ENCODE results near the gene SLC38A10. TPM values are rescaled to one million over a fixed set of nuclear protein-coding genes. Genes with fewer than 3 reads are reported as not detected.

The SLC38A10 gene
- total and polyA plus RNA-seq, 8 donors, result 72.8 to 190 (median 96.9) TPM

- H3K4me1 ChIP-seq, result no peaks in the 10 kb centered on the region
- no peak for ATAC-seq
- DNase-seq, result no peak
- no peaks in the 10 kb centered on the region for H3K9me3 ChIP-seq
- H3K4me3 ChIP-seq, result no peak overlapping the region
- no peaks in the 10 kb centered on the region for H3K27me3 ChIP-seq
- no peak overlapping the region for H3K27ac ChIP-seq
- H3K36me3 ChIP-seq, result no peaks in the 10 kb centered on the region
- TF ChIP-seq, protein P1, sequence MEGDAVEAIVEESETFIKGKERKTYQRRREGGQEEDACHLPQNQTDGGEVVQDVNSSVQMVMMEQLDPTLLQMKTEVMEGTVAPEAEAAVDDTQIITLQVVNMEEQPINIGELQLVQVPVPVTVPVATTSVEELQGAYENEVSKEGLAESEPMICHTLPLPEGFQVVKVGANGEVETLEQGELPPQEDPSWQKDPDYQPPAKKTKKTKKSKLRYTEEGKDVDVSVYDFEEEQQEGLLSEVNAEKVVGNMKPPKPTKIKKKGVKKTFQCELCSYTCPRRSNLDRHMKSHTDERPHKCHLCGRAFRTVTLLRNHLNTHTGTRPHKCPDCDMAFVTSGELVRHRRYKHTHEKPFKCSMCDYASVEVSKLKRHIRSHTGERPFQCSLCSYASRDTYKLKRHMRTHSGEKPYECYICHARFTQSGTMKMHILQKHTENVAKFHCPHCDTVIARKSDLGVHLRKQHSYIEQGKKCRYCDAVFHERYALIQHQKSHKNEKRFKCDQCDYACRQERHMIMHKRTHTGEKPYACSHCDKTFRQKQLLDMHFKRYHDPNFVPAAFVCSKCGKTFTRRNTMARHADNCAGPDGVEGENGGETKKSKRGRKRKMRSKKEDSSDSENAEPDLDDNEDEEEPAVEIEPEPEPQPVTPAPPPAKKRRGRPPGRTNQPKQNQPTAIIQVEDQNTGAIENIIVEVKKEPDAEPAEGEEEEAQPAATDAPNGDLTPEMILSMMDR (IDR thresholded peaks at IDR 0.05), result no peak
- intact Hi-C loops (cut with DNase I), result no loop called here
- 71 to 73% methylated on average over 17 of the region's 17 CpGs for WGBS, 2 donors
- FAIRE-seq, result no peak
Measured at GRCh38 chr17:81317961-81318605, 23.0 kb upstream of the SLC38A10 start.

- Histone ChIP-seq H3K9me3 (no peaks in the 10 kb centered on the region), H3K27ac (no peak overlapping the region), H3K4me1 (no peaks in the 10 kb centered on the region), H3K4me3 (no peak overlapping the region), H3K27me3 (no peaks in the 10 kb centered on the region), H3K36me3 (no peaks in the 10 kb centered on the region)
- WGBS, 2 donors, result 82 to 87% methylated on average over 10 of the region's 10 CpGs
- TF ChIP-seq, protein P1 (IDR thresholded peaks at IDR 0.05), result no peak
- DNase-seq, result no peak
- FAIRE-seq, result no peak
- no peak for ATAC-seq
- intact Hi-C loops (cut with DNase I), result no loop called here
Measured at GRCh38 chr17:81317530-81317821, 22.4 kb upstream of the SLC38A10 start.

- no peaks in the 10 kb centered on the region for H3K4me1 ChIP-seq
- no peak for ATAC-seq
- intact Hi-C loops (cut with DNase I), result no loop called here
- peak in 1 of 6 donors; percentile 69 for DNase-seq
- TF ChIP-seq, protein P1 (IDR thresholded peaks at IDR 0.05), result no peak
- no peaks in the 10 kb centered on the region for H3K9me3 ChIP-seq
- WGBS, 2 donors, result 89 to 93% methylated on average over 19 to 20 of the region's 20 CpGs
- no peak overlapping the region for H3K27ac ChIP-seq
- H3K27me3 ChIP-seq, result no peaks in the 10 kb centered on the region
- no peaks in the 10 kb centered on the region for H3K36me3 ChIP-seq
- H3K4me3 ChIP-seq, result no peak overlapping the region
- FAIRE-seq, result no peak
Measured at GRCh38 chr17:81315885-81316391, 20.8 kb upstream of the SLC38A10 start.

- 78 to 85% methylated on average over 19 of the region's 19 CpGs for WGBS, 2 donors
- ATAC-seq (no peak), DNase-seq (peak in 1 of 6 donors; percentile 62), FAIRE-seq (no peak)
- Histone ChIP-seq H3K4me3 (no peak overlapping the region), H3K27ac (no peak overlapping the region), H3K36me3 (no peaks in the 10 kb centered on the region), H3K27me3 (no peaks in the 10 kb centered on the region), H3K9me3 (no peaks in the 10 kb centered on the region), H3K4me1 (peaks cover 0 to 2% (median 0%) of the 10 kb centered on the region in 3 donors)
- TF ChIP-seq, protein P1 (IDR thresholded peaks at IDR 0.05), result no peak
- intact Hi-C loops (cut with DNase I), result no loop called here
Measured at GRCh38 chr17:81315129-81315884, 20.2 kb upstream of the SLC38A10 start.
